Left ventricle myocardium superior (tissue), 1 donor: ENCODE data around the gene CLDN9. TPM values are rescaled to one million over a fixed set of nuclear protein-coding genes. Genes with fewer than 3 reads are reported as not detected.
"Not testable (repeated sequence)": the region's sequence is repeated elsewhere in the genome, so short reads cannot be mapped to it uniquely, and the experiment has no call there.

ENCODE experiments used
- ATAC-seq: fragments of 200-7000 bp; cut with Tn5 transposase; one replicate; pipeline ENCODE4 v1.9.1; 2020; ENCODE audit warnings: mild to moderate bottlenecking, moderate library complexity
- DNase-seq: peaks from one replicate; pipeline ENCODE4 v3.0.0-alpha.2; 2020
- intact Hi-C: fragments of 100-400 bp; cut with micrococcal nuclease; formaldehyde crosslinking; loops from one replicate; pipeline ENCODE4 v1.11.0; 2022
- total RNA-seq: library from RNA; stranded (reverse); fragmentation: NEBNext Ultra II Directional; extraction: Animal tissue kit (Norgen Biotek cat#: 25700); gene quantifications from one replicate; pipeline ENCODE4 v1.2.1, GENCODE V29; 2021
- donor health status: DM: no; HTN: yes; CAD: no; lungs with severe emphysema.

The CLDN9 gene
- total RNA-seq, 1 donor from 2014 or later, result 1.2 TPM

DNA sequence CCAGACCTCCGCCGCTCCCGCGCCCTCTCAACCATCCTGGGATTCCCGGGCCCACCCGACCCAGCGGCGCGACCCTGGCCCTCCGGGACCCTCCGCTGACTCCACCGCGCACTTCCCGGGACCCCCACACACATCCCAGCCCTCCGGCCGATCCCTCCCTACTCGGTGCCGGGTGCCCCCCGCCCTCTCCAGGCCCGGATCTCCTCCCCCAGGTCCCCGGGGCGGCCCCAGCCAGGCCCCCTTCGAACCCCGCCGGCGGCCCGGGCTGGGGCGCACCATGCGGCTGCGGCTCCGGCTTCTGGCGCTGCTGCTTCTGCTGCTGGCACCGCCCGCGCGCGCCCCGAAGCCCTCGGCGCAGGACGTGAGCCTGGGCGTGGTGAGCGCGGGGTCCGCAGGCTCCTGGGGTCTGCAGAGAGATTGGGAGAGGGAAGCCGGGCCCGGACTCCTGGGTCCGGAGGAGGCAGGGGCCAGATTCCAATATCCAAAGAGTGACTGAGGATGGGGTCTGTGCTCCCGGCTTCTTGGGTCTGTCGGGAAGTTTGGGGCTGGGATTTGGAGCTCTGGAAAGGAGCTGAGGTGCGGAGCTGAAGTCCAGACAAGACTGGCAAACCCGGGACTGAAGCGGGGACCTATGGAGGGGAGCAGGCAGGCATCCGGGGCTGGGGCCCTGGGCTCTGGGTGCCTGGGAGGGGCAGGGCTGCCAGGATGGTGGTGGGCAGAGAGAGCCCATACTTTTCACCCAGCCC lies 34.1 kb downstream of the CLDN9 start:
- intact Hi-C loops, result no loop called here
- DNase-seq, result no peak
- no peak for ATAC-seq

DNA sequence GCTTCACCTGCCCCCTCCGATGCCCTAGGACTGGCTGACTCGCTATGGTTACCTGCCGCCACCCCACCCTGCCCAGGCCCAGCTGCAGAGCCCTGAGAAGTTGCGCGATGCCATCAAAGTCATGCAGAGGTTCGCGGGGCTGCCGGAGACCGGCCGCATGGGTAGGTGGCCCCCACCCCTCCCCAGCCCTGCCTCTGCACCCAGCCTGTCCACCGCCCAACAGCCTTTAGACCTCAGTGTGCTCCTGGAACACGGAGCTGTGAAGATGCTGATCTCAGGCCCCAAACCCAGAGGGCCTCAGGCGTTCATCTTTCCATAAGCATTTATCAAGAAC lies 34.6 kb downstream of the CLDN9 start:
- intact Hi-C loops, result no loop called here
- DNase-seq (no peak), ATAC-seq (no peak)

DNA sequence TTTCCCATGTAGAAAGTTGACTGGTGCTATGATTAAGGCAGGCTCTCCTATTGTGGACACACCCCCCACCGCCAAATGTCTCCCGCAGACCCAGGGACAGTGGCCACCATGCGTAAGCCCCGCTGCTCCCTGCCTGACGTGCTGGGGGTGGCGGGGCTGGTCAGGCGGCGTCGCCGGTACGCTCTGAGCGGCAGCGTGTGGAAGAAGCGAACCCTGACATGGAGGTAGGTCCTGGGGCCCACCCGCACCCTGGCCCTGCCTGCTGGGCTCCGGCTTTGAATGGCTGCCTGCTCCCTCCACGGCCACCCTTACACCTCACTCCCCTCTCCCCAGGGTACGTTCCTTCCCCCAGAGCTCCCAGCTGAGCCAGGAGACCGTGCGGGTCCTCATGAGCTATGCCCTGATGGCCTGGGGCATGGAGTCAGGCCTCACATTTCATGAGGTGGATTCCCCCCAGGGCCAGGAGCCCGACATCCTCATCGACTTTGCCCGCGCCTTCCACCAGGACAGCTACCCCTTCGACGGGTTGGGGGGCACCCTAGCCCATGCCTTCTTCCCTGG lies 37.3 kb downstream of the CLDN9 start:
- ATAC-seq, result no peak
- no peak for DNase-seq
- intact Hi-C loops, result no loop called here

DNA sequence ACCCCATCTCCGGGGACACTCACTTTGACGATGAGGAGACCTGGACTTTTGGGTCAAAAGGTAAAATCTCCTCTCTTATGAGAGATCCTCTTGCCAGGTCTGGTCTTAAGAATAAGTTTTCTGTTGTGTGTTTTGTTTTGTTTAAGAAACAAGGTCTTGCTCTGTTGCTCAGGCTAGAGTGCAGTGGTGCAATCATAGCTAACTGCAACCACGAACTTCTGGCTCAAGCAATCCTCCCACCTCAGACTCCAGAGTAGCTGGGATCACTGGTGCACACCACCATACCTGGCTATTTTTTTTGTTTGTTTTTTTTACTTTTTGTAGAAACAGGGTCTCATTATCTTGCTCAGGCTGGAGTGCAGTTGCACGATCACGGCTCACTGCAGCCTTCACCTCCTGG lies 37.8 kb downstream of the CLDN9 start:
- ATAC-seq (no peak), DNase-seq (no peak)
- intact Hi-C loops, result no loop called here

DNA sequence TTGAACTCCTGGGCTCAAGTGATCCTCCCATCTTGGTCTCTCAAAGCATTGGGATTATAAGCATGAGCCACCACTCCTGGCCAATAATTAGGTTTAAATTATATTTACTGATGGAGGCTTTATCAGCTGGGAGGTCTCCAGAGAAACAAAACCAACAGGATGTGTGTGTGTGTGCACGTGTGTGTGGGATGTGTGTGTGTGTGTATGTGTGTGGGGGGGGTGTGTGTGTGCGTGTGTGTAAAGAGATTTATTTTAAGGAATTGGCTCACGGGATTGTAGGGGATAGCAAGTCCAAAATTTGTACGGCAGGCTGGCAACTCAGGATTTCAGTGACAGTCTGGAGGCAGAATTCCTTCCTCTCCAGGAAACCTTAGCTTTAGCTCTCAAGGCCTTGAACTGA lies 38.3 kb downstream of the CLDN9 start:
- DNase-seq, result no peak
- intact Hi-C loops, result no loop called here

DNA sequence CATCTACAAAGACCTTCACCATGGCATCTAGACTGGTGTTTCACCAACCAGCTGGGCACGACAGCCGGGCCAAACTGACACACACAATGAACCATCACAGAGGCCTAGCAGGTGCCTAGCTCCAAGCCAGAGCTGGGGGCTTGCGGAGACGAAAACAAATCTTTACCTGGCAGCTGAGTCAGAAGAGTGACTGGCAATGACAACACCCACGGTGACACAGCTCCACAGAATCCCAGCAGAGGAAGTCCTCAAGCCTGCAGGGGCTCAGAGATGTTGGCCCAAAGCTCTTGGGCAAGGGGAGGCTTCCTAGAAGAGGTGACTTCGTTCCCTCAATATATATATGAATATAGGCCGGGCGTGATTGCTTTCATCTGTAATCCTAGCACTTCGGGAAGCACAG lies 38.8 kb downstream of the CLDN9 start:
- intact Hi-C loops, result no loop called here
- ATAC-seq, result no peak
- DNase-seq, result no peak

More for the DNA sequence above, 38.3 kb downstream of the CLDN9 start:
- no peak for ATAC-seq

DNA sequence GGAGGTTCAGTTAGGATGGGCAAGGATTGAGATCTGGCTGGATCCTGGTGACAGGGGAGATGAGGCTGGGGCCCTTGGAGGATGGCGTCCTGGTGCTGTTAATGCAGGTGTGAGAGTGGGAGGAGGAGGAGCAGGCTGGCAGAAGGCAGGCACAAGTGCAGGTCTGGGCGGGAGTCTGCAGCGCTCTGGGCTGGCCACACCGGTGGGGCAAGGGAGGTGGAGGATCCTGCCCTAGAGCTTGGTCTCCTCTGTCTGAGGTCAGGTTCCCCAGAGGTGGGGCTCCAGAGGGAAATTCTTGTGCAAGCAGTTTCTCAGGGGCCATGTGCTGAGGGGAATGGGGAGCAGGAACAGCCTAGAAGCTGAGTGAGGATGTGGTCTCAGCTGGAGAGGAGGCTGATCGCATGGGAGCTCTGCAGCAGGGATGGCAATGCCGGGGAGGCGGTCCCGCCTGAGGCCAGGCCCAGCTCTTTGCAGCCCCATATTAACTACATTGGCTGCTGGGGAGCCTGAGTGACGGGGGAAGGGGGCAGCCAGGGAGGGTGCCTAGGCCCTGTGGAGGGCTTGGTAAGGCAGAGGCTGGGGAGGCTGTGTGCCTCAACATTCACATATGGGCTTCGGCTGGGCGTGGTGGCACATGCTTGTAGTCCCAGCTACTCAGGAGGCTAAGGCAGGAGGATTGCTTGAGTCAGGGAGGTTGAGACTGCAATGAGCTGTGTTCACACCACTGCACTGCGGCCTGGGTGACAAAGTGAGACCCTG lies 40.0 kb downstream of the CLDN9 start:
- ATAC-seq, DNase-seq, intact Hi-C loops: not testable (repeated sequence)

DNA sequence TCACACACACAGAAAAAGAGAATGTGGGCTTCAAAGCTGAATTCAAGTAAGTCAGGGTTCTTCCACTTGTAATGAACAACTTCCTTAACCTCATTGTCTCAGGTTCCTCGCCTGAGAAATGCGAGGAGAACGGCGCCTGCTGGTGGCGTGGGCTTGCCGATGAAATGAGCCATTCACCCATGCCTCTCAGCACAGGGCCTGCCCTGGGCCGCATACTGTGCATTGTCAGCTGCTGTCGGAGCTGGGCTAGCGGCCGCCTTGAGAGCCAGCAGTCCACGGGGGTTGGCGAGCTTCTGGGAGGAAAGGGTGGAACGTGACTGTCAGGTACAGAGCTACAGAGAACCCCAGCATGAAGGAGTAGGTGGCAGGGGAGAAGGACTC lies 40.6 kb downstream of the CLDN9 start:
- intact Hi-C loops, ATAC-seq, DNase-seq: not testable (repeated sequence)

DNA sequence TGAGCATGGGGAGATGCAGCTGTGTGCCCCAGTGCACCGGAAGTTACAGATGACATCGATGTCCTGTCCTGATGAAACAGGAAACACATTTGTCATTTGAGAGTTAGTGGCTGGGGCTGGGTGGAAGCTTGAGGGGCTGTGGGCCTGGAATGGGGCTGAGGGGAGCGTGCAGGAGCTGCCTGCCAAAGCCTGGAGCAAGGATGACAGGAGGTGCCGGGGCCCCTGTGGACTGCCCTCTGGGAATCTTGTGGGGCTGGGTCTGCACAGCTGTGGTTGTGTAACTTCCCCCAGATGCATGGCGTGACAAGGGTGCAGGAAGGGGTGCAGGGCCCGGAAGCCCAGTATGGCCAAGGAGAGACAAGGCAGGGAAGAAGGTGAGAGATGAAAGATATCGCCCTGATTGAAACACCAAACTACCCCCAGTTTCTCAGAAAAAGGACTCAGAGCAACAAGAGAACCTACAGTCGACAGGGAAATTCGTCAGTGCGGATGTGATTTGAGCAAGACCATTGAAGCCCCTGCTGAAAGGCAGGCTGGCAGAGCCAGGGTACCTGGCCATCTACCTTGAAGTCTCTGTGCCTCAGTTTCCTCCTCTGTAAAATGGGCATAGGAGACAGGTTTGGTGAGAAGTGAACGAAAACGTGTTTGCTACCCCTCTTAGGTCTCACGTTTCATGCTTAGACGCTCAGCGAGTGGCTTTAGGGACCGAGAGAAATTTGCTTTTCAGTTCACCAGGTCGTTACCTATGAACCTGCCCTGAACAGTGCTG lies 42.4 kb downstream of the CLDN9 start:
- no peak for ATAC-seq
- intact Hi-C loops, result no loop called here
- DNase-seq, result no peak

DNA sequence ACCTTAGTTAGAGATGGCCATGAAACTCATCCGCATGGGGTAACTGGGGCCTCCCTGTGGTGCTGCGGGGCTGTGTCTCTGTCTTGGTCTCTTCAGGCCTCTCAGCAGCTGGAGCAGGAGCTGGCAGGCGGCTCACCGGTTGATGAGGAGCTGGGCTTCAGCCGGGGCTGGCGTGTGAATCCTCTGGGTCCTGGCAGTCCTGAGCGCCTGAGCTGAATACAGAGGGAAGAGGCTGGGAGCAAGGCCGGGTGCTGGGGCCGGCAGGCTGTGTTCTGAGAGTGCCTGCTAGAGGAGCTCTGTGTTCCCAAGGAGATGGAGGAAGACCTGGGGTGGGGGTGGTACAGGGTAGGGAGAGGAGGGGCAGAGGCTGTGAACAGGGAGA lies 43.0 kb downstream of the CLDN9 start:
- intact Hi-C loops, ATAC-seq, DNase-seq: not testable (repeated sequence)

DNA sequence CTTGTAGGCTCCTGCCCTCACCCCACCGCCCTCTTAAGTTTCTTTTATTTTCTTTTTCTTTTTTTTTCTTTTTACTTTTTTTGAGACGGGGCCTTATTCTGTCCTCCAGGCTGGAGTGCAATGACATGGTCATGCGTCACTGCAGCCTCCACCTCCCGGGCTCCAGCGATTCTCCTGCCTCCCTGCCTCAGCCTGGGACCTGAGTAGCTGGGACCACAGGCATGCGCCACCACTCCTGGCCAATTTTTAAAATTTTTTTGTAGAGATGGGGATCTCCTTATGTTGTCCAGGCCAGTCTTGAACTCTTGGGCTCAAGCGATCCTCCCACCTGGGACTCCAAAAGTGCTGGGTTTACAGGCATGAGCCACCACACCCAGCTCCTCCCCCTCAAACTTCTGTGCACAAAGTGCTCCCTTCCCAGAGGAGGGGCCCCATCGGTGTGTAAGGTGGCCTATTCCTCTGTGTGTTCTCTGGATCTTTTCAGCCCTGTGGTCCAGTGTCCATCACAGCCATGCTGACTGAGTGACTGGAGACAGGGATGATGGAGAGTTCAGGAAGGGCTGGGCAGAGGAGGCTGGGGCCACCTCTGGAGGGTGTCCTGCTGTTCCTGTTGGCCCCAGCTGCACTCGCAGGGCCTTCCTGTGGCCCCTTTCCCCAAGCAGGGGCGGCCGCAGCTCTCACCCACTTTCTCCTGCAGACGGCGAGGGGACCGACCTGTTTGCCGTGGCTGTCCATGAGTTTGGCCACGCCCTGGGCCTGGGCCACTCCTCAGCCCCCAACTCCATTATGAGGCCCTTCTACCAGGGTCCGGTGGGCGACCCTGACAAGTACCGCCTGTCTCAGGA lies 43.8 kb downstream of the CLDN9 start:
- ATAC-seq (no peak), DNase-seq (no peak)
- intact Hi-C loops, result no loop called here

DNA sequence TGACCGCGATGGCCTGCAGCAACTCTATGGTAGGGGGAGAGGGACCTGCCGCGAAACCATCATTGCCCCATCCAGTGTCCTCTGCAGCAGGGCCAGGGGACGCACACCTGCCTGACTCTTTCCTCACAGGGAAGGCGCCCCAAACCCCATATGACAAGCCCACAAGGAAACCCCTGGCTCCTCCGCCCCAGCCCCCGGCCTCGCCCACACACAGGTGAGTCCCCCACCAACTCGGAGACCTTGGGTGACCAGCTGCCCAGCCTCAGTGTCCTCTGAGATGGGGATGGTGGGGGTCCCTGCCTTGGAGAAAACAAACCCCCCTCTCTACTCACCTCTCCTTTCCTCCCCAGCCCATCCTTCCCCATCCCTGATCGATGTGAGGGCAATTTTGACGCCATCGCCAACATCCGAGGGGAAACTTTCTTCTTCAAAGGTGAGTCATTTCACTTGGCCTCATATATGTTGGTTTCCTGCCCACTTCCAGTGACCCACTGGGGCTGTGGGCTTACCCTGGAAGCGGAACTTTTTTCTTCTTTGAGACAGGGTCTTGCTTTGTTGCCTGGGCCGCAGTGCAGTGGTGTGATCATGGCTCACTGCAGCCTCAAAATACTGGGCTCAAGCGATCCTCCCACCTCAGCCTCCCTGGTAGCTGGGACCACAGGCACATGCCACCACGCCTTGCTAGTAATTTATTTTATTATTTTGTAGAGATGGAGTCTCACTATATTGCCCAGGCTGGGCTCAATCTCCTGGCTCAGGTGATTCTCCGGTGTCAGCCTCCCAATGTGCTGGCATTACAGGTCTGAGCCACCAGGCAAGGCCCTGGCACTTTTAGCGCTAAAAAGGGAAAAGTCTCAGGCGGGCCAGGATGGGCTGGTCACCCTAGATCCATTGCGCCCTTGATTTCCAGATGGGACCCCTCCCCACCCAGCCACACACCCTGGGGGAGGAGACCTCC lies 44.7 kb downstream of the CLDN9 start:
- DNase-seq (no peak), ATAC-seq (no peak)
- intact Hi-C loops, result no loop called here

DNA sequence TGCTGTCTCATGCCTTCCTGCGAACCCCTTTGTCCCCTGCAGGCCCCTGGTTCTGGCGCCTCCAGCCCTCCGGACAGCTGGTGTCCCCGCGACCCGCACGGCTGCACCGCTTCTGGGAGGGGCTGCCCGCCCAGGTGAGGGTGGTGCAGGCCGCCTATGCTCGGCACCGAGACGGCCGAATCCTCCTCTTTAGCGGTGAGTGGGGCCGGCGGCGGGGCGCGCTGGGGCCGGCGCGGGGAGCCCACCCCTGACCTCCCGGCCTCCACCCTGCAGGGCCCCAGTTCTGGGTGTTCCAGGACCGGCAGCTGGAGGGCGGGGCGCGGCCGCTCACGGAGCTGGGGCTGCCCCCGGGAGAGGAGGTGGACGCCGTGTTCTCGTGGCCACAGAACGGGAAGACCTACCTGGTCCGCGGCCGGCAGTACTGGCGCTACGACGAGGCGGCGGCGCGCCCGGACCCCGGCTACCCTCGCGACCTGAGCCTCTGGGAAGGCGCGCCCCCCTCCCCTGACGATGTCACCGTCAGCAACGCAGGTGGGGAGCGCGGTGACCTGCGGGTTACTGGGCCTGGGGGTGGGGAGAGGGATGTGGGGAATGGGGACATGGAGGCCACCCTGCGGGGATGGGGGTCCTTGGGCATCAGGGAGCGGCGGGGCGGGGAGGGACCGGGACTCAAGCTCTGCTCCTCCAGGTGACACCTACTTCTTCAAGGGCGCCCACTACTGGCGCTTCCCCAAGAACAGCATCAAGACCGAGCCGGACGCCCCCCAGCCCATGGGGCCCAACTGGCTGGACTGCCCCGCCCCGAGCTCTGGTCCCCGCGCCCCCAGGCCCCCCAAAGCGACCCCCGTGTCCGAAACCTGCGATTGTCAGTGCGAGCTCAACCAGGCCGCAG lies 45.7 kb downstream of the CLDN9 start:
- DNase-seq (peak; percentile 64), ATAC-seq (peak; percentile 42)
- intact Hi-C loops, result no loop called here

DNA sequence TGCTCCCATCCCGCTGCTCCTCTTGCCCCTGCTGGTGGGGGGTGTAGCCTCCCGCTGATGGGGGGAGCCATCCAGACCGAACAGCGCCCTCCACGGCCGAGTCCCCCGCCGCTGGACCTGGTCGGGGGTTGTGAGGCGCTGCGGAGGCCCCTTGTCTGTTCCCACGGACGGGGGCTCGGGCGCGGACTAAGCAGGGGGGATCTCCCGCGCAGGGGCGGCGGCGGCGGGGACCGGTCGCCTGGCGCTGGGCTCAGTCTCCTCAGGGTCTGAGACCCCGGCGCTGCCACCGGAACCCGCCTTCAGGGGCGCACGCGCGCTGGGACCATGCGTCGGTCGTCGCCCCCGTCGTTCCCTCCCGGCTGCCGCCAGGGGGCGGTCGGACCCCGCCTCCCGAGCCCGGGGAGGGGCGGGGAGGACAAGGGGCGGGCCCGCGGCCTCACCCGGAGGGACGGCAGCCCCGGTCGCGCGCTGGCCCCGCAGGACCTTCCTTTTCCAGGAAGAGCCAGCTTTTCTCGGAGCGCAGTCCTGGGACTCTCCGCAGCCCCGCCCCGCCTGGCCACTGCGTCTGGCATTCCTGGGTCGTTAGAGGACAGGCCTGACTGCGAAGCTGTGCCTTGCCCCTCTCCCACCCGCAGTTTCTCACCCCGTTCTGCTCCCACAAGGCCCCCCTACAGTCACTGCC lies 46.5 kb downstream of the CLDN9 start:
- peak; percentile 93 for DNase-seq
- ATAC-seq, result peak; percentile 97
- intact Hi-C loops, result no loop called here

DNA sequence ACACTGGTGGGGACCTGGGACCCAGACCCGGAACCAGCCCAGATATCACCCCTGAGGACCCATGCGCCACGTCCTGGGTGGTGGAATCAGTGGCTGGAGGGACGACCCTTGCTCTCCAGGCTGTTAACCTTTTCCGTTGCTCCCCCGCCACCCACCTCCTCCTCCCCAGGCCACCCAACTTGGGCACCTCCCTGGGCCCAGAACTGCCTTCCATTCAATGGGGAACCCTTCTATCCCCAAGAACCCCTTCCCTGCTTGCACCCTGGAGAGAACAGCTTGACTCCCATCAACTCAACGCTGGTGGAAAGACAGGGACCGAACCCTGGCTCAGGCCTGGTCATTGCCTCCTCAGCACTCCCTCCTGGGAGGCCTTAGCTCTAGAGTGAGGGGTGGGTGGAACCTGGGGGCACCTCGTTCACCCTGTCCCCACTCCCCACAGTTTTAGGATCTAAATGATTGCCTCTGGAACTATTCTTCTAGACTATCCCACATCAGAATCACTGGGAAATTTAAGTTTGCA lies 47.1 kb downstream of the CLDN9 start:
- DNase-seq (no peak), ATAC-seq (no peak)
- intact Hi-C loops, result no loop called here
